Heart right ventricle (tissue), 16 donors: ENCODE results near the gene EML4. TPM values are rescaled to one million over a fixed set of nuclear protein-coding genes. Genes with fewer than 3 reads are reported as not detected.

Experiments used
- ATAC-seq, 8 donors: fragments of 200-7000 bp; cut with Tn5 transposase; one replicate each; pipeline ENCODE4 v1.9.1; 2020; ENCODE audit warnings: mild to moderate bottlenecking in 8 of 8, moderate library complexity in 8 of 8, moderate number of reproducible peaks in 1 of 8
- DNase-seq, 2 donors: peaks; one replicate each; pipeline ENCODE4 v3.0.0-alpha.2; 2020
- H3K27ac ChIP-seq, 10 donors: fragments of 200-600 bp; sonication (generic) in 2 of 10; one replicate each; pipeline versions ENCODE4 v1.5.0 to v1.8.0; 2020 to 2022; ENCODE audit warnings: mild to moderate bottlenecking in 3 of 10
- H3K27me3 ChIP-seq, 7 donors: fragments of 200-600 bp; one replicate each; pipeline ENCODE4 v1.8.0; 2021 to 2022; ENCODE audit warnings: mild to moderate bottlenecking in 2 of 7
- H3K36me3 ChIP-seq, 9 donors: fragments of 200-600 bp; sonication (generic) in 1 of 9; one replicate each; pipeline versions ENCODE4 v1.5.0 to v1.8.0; 2020 to 2022; ENCODE audit warnings: mild to moderate bottlenecking in 2 of 9
- H3K4me1 ChIP-seq, 9 donors: fragments of 200-600 bp; sonication (generic) in 1 of 9; one replicate each; pipeline versions ENCODE4 v1.5.0 to v1.8.0; 2020 to 2022; ENCODE audit warnings: mild to moderate bottlenecking in 4 of 9
- H3K4me3 ChIP-seq, 10 donors: fragments of 200-600 bp; sonication (generic) in 2 of 10; one replicate each; pipeline versions ENCODE4 v1.5.0 to v1.8.0; 2020 to 2022; ENCODE audit warnings: mild to moderate bottlenecking in 7 of 10, moderate library complexity in 2 of 10
- H3K9me3 ChIP-seq, 11 donors: fragments of 200-600 bp in 10 of 11; sonication (generic) in 2 of 11; one replicate each; pipeline versions ENCODE4 v1.5.0 to v1.8.0; 2013 to 2022; ENCODE audit warnings: mild to moderate bottlenecking in 2 of 11, control low read depth in 1 of 11, moderate library complexity in 1 of 11
- WGBS, 2 donors: extraction: QIAGEN DNeasy Blood & Tissue Kit; methylation state at CpG; one replicate each; pipeline ENCODE4 v1.1.7; 2013; ENCODE audit warnings: inconsistent platforms in 1 of 2; 5-methylcytosine and 5-hydroxymethylcytosine counted together
- intact Hi-C, 10 donors: fragments of 100-400 bp; cut with DNase I; formaldehyde crosslinking; loops; one replicate each; pipeline versions ENCODE4 v1.11.1 to v1.14.2; 2022
- polyA plus RNA-seq, 2 donors: library from polyadenylated mRNA; stranded (reverse); fragments of 200-250 nt; gene quantifications; one replicate each; pipeline ENCODE4 v1.2.3, GENCODE V29; 2013
- total RNA-seq, 10 donors: library from RNA; stranded (reverse); fragmentation: NEBNext Ultra II Directional in 3 of 10; extraction: Animal tissue kit (Norgen Biotek cat#: 25700) in 3 of 10; gene quantifications; one replicate each; pipeline versions ENCODE4 v1.2.1 to v1.2.4, GENCODE V29; 2021 to 2023
- TF ChIP-seq, protein P1 (sequence below), 9 donors: fragments of 200-600 bp; sonication (generic) in 2 of 9; IDR thresholded peaks; one replicate each; pipeline versions ENCODE4 v1.5.0 to v1.8.0; 2021 to 2022; ENCODE audit warnings: antibody characterized with exemption in 9 of 9, mild to moderate bottlenecking in 5 of 9, moderate library complexity in 1 of 9
- donor health status: Arrhythmogenic right ventricular cardiomyopathy.
- donor health status: ischemic (EF 13 %, LVEDD 7.1; RV severe dilation, severe dysfunction).
- donor health status: healthy with polysubstance abuse.
- donor health status: DM: no; HTN: yes; CAD: no.
- donor health status: DM: no; HTN: no; CAD: no.
- donor health status: ischemic (EF 25% LVEDD 6.9; RV normal size, moderate dysfunction).
- donor health status: ischemic (EF 25% LVEDD 5.7; RV mildly dilated, moderate dysfunction).
- donor health status: healthy.
- donor health status: DM: yes; HTN: yes; CAD: no.
- donor health status: Ischemic cardiomyopathy.
- donor health status: ischemic (EF 35%, LVEDD 5.7; RV mildly dilated, moderate dysfunction).
- donor health status: nonischemic (EF 11% LVEDD 7.7; RV severe dilation, severe dysfunction).
- donor health status: DM: yes; HTN: yes; CAD: no.
- donor health status: PGD.
- donor health status: ischemic (EF 29% LVEDD 5.4; RV normal size, mild dysfunction).
- donor health status: nonischemic (EF 23%, LVEDD 6.1; RV moderate dilation, normal function).

The EML4 gene
- total and polyA plus RNA-seq, 12 donors: 2.9 to 17.2 (median 5.8) TPM

DNA sequence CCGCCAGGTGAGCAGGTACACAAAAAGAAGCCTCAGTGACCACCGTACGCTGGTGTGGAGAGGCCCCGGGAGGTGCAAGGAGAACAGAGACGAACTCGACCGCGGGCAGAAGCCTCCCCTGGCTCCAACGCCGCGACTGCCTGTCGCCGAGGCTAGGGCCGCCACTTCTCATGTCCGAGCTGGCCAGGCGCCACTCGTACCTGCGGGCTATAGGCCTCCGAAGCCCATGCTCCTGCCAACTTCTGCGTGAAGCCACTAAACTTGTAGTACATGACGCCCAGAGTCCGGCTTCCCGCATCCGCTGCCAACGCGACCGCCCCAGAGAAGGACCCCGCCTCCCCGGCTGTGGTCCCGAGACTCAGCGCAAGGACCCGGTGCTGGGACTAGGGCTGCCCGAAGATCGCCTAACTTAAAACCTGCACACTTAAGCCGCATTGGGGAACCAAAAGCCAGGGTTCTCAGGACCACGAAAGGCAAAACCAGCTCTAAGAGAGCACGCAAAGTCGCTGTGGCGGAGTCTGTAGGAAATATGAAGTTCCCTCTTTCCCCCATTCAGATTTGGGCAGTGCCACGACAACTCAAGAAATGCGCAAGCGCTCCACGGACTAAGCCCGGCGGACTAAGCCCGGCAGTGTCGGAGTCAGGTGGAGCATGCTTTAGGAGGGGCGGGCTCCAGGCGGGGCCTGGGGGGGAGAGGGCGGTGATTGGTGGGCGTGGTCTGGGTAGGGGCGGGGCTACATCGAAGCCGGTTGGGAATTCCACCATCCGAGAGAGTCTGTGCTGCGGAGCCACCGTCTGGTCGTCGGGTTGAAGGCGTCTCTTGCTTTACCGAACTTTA lies 192.0 kb downstream of the EML4 start, which contains the start of gene COX7A2L:
Gene COX7A2L, minus strand, starts transcription at position 328 of the 838 bp plus-strand sequence. Its CDS starts 56 bp downstream, at position 272.
- intact Hi-C loops: loop anchor here in 7 of 10 donors (2.0 to 10.0 kb wide), 5 partner anchors 260 to 266 kb away; no protein-coding TSS in a partner anchor
- TF ChIP-seq, protein P1, sequence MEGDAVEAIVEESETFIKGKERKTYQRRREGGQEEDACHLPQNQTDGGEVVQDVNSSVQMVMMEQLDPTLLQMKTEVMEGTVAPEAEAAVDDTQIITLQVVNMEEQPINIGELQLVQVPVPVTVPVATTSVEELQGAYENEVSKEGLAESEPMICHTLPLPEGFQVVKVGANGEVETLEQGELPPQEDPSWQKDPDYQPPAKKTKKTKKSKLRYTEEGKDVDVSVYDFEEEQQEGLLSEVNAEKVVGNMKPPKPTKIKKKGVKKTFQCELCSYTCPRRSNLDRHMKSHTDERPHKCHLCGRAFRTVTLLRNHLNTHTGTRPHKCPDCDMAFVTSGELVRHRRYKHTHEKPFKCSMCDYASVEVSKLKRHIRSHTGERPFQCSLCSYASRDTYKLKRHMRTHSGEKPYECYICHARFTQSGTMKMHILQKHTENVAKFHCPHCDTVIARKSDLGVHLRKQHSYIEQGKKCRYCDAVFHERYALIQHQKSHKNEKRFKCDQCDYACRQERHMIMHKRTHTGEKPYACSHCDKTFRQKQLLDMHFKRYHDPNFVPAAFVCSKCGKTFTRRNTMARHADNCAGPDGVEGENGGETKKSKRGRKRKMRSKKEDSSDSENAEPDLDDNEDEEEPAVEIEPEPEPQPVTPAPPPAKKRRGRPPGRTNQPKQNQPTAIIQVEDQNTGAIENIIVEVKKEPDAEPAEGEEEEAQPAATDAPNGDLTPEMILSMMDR (IDR thresholded peaks at IDR 0.05): peak in 5 of 9 donors; percentile 26 to 65 (median 56)
- Histone ChIP-seq H3K27me3 (peaks cover 0 to 2% (median 0%) of the 10 kb centered on the region in 7 donors), H3K9me3 (no peaks in the 10 kb centered on the region), H3K4me1 (peaks cover 10 to 38% (median 30%) of the 10 kb centered on the region in 9 donors), H3K36me3 (peaks cover 0 to 5% (median 0%) of the 10 kb centered on the region in 9 donors), H3K4me3 (peak within 1 kb of the TSS; percentile 66 to 100 (median 89)), H3K27ac (peak within 1 kb of the TSS; percentile 83 to 99 (median 96))
- peak; percentile 97 for DNase-seq
- ATAC-seq: peak; percentile 99 to 100 (median 100)
- 0 to 1% methylated on average over 61 of the region's 61 CpGs for WGBS, 2 donors

- intact Hi-C loops: loop anchor here in 7 of 10 donors (2.0 to 10.0 kb wide), 5 partner anchors 261 to 267 kb away; no protein-coding TSS in a partner anchor
- Histone ChIP-seq H3K27ac (peak overlapping the region in 8 of 10 donors; percentile 85 to 99 (median 96)), H3K27me3 (peaks cover 0 to 4% (median 0%) of the 10 kb centered on the region in 7 donors), H3K4me1 (peaks cover 10 to 38% (median 30%) of the 10 kb centered on the region in 9 donors), H3K36me3 (no peaks in the 10 kb centered on the region), H3K4me3 (peak overlapping the region in 9 of 10 donors; percentile 8 to 100 (median 90)), H3K9me3 (no peaks in the 10 kb centered on the region)
- 25 to 27% methylated on average over 6 of the region's 6 CpGs for WGBS, 2 donors
- no peak for ATAC-seq
- TF ChIP-seq, protein P1 (IDR thresholded peaks at IDR 0.05): no peak
- DNase-seq: no peak
These were observed 192.7 kb downstream of the EML4 start for GRCh38 chr2:42361728-42362283.

DNA sequence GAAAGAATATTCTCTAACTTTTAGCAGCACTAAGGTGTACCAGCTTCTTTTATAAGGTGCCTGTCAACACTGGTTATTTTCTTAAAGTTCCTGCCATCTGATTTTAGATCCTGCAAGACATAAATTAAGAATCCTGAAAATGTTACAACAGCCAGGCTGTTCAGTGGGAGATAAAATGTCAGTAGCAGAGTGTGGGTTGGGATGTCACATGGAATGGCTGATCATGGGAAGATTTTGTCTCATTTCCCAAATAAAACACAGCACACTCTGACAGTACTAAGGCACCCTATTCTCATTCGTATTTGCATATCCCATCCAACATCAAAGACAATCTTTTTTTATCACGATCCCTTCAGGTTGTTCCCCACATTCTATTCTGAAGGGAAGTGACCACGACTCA lies 194.3 kb downstream of the EML4 start:
- no peak overlapping the region for H3K27ac ChIP-seq
- intact Hi-C loops: loop anchor here in 4 of 10 donors (5.0 to 10.0 kb wide), 2 partner anchors 266 to 269 kb away; no protein-coding TSS in a partner anchor
- no peak for DNase-seq
- TF ChIP-seq, protein P1 (IDR thresholded peaks at IDR 0.05): no peak
- no peaks in the 10 kb centered on the region for H3K9me3 ChIP-seq
- no peaks in the 10 kb centered on the region for H3K36me3 ChIP-seq
- 76% methylated on average over 3 of the region's 3 CpGs for WGBS, 2 donors
- H3K4me1 ChIP-seq: peaks cover 10 to 40% (median 27%) of the 10 kb centered on the region in 9 donors
- ATAC-seq: no peak
- H3K4me3 ChIP-seq: no peak overlapping the region
- peaks cover 0 to 4% (median 0%) of the 10 kb centered on the region in 7 donors for H3K27me3 ChIP-seq

- Histone ChIP-seq H3K36me3 (no peaks in the 10 kb centered on the region), H3K9me3 (no peaks in the 10 kb centered on the region), H3K4me1 (peaks cover 0 to 36% (median 18%) of the 10 kb centered on the region in 9 donors), H3K27ac (no peak overlapping the region), H3K4me3 (no peak overlapping the region), H3K27me3 (peaks cover 0 to 4% (median 0%) of the 10 kb centered on the region in 7 donors)
- intact Hi-C loops: loop anchor here in 4 of 10 donors (5.0 to 10.0 kb wide), 2 partner anchors 267 to 270 kb away; no protein-coding TSS in a partner anchor
- 76 to 79% methylated on average over 3 of the region's 3 CpGs for WGBS, 2 donors
- DNase-seq: no peak
- TF ChIP-seq, protein P1 (IDR thresholded peaks at IDR 0.05): no peak
- no peak for ATAC-seq
These were observed 195.5 kb downstream of the EML4 start for GRCh38 chr2:42364658-42365057.
